GM19467 (cell line): ENCODE results near the gene PUS7L.
"Not testable (repeated sequence)": the region's sequence is repeated elsewhere in the genome, so short reads cannot be mapped to it uniquely, and the experiment has no call there.

ENCODE experiments used
- ATAC-seq: cut with Tn5 transposase; IDR thresholded peaks from one replicate; pipeline ENCODE4 v1.9.1; 2021; ENCODE audit warnings: mild to moderate bottlenecking, moderate library complexity; ENCODE audit not compliant: unreplicated experiment

The PUS7L gene

GRCh38 chr12:43751360-43751759, 7.2 kb downstream of the PUS7L start:
- not testable (repeated sequence) for ATAC-seq

- ATAC-seq, result no peak
Observed at GRCh38 chr12:43750814-43751213, 7.8 kb downstream of the PUS7L start.

- no peak for ATAC-seq
Observed at GRCh38 chr12:43749016-43749415, 9.6 kb downstream of the PUS7L start.

- no peak for ATAC-seq
Observed at GRCh38 chr12:43744826-43745225, 13.8 kb downstream of the PUS7L start.

- ATAC-seq, result no peak
Observed at GRCh38 chr12:43742106-43742505, 16.5 kb downstream of the PUS7L start.

- peak; percentile 47 for ATAC-seq
Observed at GRCh38 chr12:43740511-43741100, 18.0 kb downstream of the PUS7L start.

GRCh38 chr12:43737646-43738045, 20.9 kb downstream of the PUS7L start:
- ATAC-seq, result no peak

- ATAC-seq, result no peak
Observed at GRCh38 chr12:43736927-43737440, 21.6 kb downstream of the PUS7L start.

GRCh38 chr12:43733687-43734086, 24.9 kb downstream of the PUS7L start:
- no peak for ATAC-seq

GRCh38 chr12:43730283-43730682, 28.3 kb downstream of the PUS7L start:
- no peak for ATAC-seq

- no peak for ATAC-seq
Observed at GRCh38 chr12:43728698-43729097, 29.9 kb downstream of the PUS7L start.

- ATAC-seq, result no peak
Observed at GRCh38 chr12:43728117-43728516, 30.5 kb downstream of the PUS7L start.

- ATAC-seq, result no peak
Observed at GRCh38 chr12:43723134-43723533, 35.5 kb downstream of the PUS7L start.

GRCh38 chr12:43722621-43723020, 36.0 kb downstream of the PUS7L start:
- no peak for ATAC-seq

GRCh38 chr12:43711348-43711747, 47.2 kb downstream of the PUS7L start:
- ATAC-seq, result no peak

- ATAC-seq, result not testable (repeated sequence)
Observed at GRCh38 chr12:43703772-43704171, 54.8 kb downstream of the PUS7L start.

GRCh38 chr12:43701194-43701593, 57.4 kb downstream of the PUS7L start:
- ATAC-seq, result not testable (repeated sequence)

GRCh38 chr12:43696154-43696553, 62.4 kb downstream of the PUS7L start:
- ATAC-seq, result no peak

GRCh38 chr12:43694879-43695278, 63.7 kb downstream of the PUS7L start:
- no peak for ATAC-seq

GRCh38 chr12:43692064-43692463, 66.5 kb downstream of the PUS7L start:
- ATAC-seq, result no peak

- not testable (repeated sequence) for ATAC-seq
Observed at GRCh38 chr12:43685491-43685890, 73.1 kb downstream of the PUS7L start.

GRCh38 chr12:43676183-43676813, 82.3 kb downstream of the PUS7L start:
- ATAC-seq, result peak; percentile 93
